Stimulated activated CD4-positive, alpha-beta T cell treated with anti-CD3 and anti-CD28 coated beads, Interleukin-12 subunit alpha, Interleukin-12 subunit beta, amount 100 ng/mL, for 48 hours (primary cell): Measurements from ENCODE around the gene A4GALT.
"Not testable (repeated sequence)": the region's sequence is repeated elsewhere in the genome, so short reads cannot be mapped to it uniquely, and the experiment has no call there.

Experiments used
- DNase-seq, 3 donors: peaks; one replicate each; pipeline ENCODE4 v3.0.0-alpha.2; 2020; ENCODE audit warnings: low read depth in 2 of 3, low spot score in 1 of 3

A4GALT gene

GRCh38 chr22:42684462-42685195 is 36.0 kb downstream of the A4GALT start:
- no peak for DNase-seq

- no peak for DNase-seq
These were observed 36.9 kb downstream of the A4GALT start for GRCh38 chr22:42683578-42684283.

GRCh38 chr22:42682113-42682851 is 38.4 kb downstream of the A4GALT start:
- DNase-seq: no peak

GRCh38 chr22:42680648-42681047 is 40.0 kb downstream of the A4GALT start:
- DNase-seq: no peak

- no peak for DNase-seq
These were observed 41.0 kb downstream of the A4GALT start for GRCh38 chr22:42679691-42680090.

GRCh38 chr22:42678894-42679293 is 41.8 kb downstream of the A4GALT start:
- no peak for DNase-seq

- not testable (repeated sequence) for DNase-seq
These were observed 42.7 kb downstream of the A4GALT start for GRCh38 chr22:42677936-42678335.

- no peak for DNase-seq
These were observed 44.5 kb downstream of the A4GALT start for GRCh38 chr22:42676059-42676607.

GRCh38 chr22:42673898-42674401 is 46.7 kb downstream of the A4GALT start:
- DNase-seq: no peak

- not testable (repeated sequence) for DNase-seq
These were observed 47.6 kb downstream of the A4GALT start for GRCh38 chr22:42673071-42673470.

- no peak for DNase-seq
These were observed 49.6 kb downstream of the A4GALT start for GRCh38 chr22:42670921-42671709.

- DNase-seq: no peak
These were observed 50.6 kb downstream of the A4GALT start for GRCh38 chr22:42670046-42670445.

GRCh38 chr22:42666393-42666792 is 54.3 kb downstream of the A4GALT start:
- not testable (repeated sequence) for DNase-seq

- DNase-seq: no peak
These were observed 55.5 kb downstream of the A4GALT start for GRCh38 chr22:42664976-42665831.

GRCh38 chr22:42661985-42662831 is 58.5 kb downstream of the A4GALT start:
- peak; percentile 62 to 79 (median 75) for DNase-seq

GRCh38 chr22:42656578-42656977 is 64.1 kb downstream of the A4GALT start:
- DNase-seq: no peak

- no peak for DNase-seq
These were observed 65.0 kb downstream of the A4GALT start for GRCh38 chr22:42655693-42656092.

- DNase-seq: no peak
These were observed 66.1 kb downstream of the A4GALT start for GRCh38 chr22:42654436-42655073.
